RWPE2 (cell line): Measurements from ENCODE around the gene KLF16.

Experiments
- ATAC-seq: fragments of 200-7000 bp; cut with Tn5 transposase; 3 replicates; pipeline ENCODE4 v1.9.1; 2021; ENCODE audit warnings: low read depth
- DNase-seq: peaks from one replicate; pipeline ENCODE4 v3.0.0-alpha.2; 2020; ENCODE audit warnings: low spot score
- H3K27ac ChIP-seq: fragments of 450-650 bp; 2 replicates; pipeline ENCODE4 v1.5.1; 2017; ENCODE audit warnings: mild to moderate bottlenecking; ENCODE audit not compliant: poor library complexity, severe bottlenecking
- H3K27me3 ChIP-seq: fragments of 250-450 bp; sonication (Bioruptor Pico); 2 replicates; pipeline ENCODE4 v1.5.1; 2021; ENCODE audit warnings: mild to moderate bottlenecking, moderate library complexity; ENCODE audit not compliant: insufficient read depth, poor library complexity, severe bottlenecking
- H3K36me3 ChIP-seq: fragments of 250-450 bp; sonication (Bioruptor Pico); 2 replicates; pipeline ENCODE4 v1.5.1; 2020; ENCODE audit warnings: low read depth, mild to moderate bottlenecking, moderate library complexity
- H3K4me1 ChIP-seq: fragments of 250-450 bp; sonication (Bioruptor Pico); 2 replicates; pipeline ENCODE4 v1.5.1; 2021; ENCODE audit warnings: mild to moderate bottlenecking, moderate library complexity; ENCODE audit not compliant: insufficient read depth, poor library complexity, severe bottlenecking
- H3K4me3 ChIP-seq: fragments of 250-450 bp; sonication (Bioruptor Pico); 2 replicates; pipeline ENCODE4 v1.5.1; 2021; ENCODE audit warnings: mild to moderate bottlenecking, moderate library complexity; ENCODE audit not compliant: severe bottlenecking
- H3K9me3 ChIP-seq: fragments of 250-450 bp; sonication (Bioruptor Pico); 2 replicates; pipeline ENCODE4 v1.5.1; 2021; ENCODE audit warnings: mild to moderate bottlenecking, moderate library complexity; ENCODE audit not compliant: severe bottlenecking
- CTCF ChIP-seq: fragments of 450-650 bp; IDR thresholded peaks from one replicate; pipeline ENCODE4 v1.5.1; 2017; ENCODE audit warnings: mild to moderate bottlenecking, moderate library complexity; ENCODE audit not compliant: poor library complexity, severe bottlenecking

The KLF16 gene

GRCh38 chr19:1862068-1862423 lies 1.3 kb downstream of the KLF16 start:
- peaks cover 23% of the 10 kb centered on the region for H3K4me1 ChIP-seq
- H3K4me3 ChIP-seq = peak overlapping the region; percentile 61
- H3K27me3 ChIP-seq = no peaks in the 10 kb centered on the region
- H3K27ac ChIP-seq = peak overlapping the region; percentile 82
- no peaks in the 10 kb centered on the region for H3K36me3 ChIP-seq
- ATAC-seq = no peak
- TF ChIP-seq CTCF = no peak
- DNase-seq = no peak
- no peaks in the 10 kb centered on the region for H3K9me3 ChIP-seq

- Histone ChIP-seq H3K27ac (peak overlapping the region; percentile 82), H3K4me1 (peaks cover 23% of the 10 kb centered on the region), H3K4me3 (peak overlapping the region; percentile 61), H3K36me3 (no peaks in the 10 kb centered on the region), H3K27me3 (no peaks in the 10 kb centered on the region), H3K9me3 (no peaks in the 10 kb centered on the region)
- ATAC-seq = no peak
- no peak for DNase-seq
- TF ChIP-seq CTCF = no peak
Observed at GRCh38 chr19:1861599-1862031, 1.8 kb downstream of the KLF16 start.

- Histone ChIP-seq H3K27me3 (no peaks in the 10 kb centered on the region), H3K27ac (peak overlapping the region; percentile 82), H3K9me3 (no peaks in the 10 kb centered on the region), H3K4me3 (peak overlapping the region; percentile 61), H3K36me3 (no peaks in the 10 kb centered on the region), H3K4me1 (peaks cover 29% of the 10 kb centered on the region)
- TF ChIP-seq CTCF = no peak
- no peak for ATAC-seq
- DNase-seq = no peak
Observed at GRCh38 chr19:1860821-1861598, 2.4 kb downstream of the KLF16 start.

- DNase-seq (no peak), ATAC-seq (no peak)
- Histone ChIP-seq H3K9me3 (no peaks in the 10 kb centered on the region), H3K36me3 (no peaks in the 10 kb centered on the region), H3K27ac (peak overlapping the region; percentile 82), H3K27me3 (no peaks in the 10 kb centered on the region), H3K4me3 (peak overlapping the region; percentile 61), H3K4me1 (peaks cover 35% of the 10 kb centered on the region)
- TF ChIP-seq CTCF = no peak
Observed at GRCh38 chr19:1860042-1860775, 3.2 kb downstream of the KLF16 start.
